Activated CD8-positive, alpha-beta T cell treated with anti-CD3 and anti-CD28 coated beads for 36 hours (primary cell): Measurements from ENCODE around the gene ZNF385A. TPM values are rescaled to one million over a fixed set of nuclear protein-coding genes. Genes with fewer than 3 reads are reported as not detected.

Source experiments
- ATAC-seq: fragments of 200-7000 bp; cut with Tn5 transposase; one replicate; pipeline ENCODE4 v1.10.0; 2021; ENCODE audit warnings: mild to moderate bottlenecking, moderate library complexity
- CTCF ChIA-PET: fragments of 350-600 bp; sonication (Branson Sonifier 250); formaldehyde crosslinking; loops from one replicate; lab custom pipeline; 2021; ENCODE audit warnings: antibody characterized with exemption; lab: Charles Lee
- POLR2A ChIA-PET: fragments of 350-600 bp; sonication (Branson Sonifier 250); formaldehyde crosslinking; loops from one replicate; lab custom pipeline; 2021; ENCODE audit warnings: antibody characterized with exemption; lab: Charles Lee
- DNase-seq: peaks from one replicate; pipeline ENCODE4 v3.0.0-alpha.2; 2020
- H3K27ac Mint-ChIP-seq: one replicate; pipeline ENCODE4 v1.8.0; 2021; ENCODE audit warnings: mild to moderate bottlenecking, mixed read lengths
- H3K27me3 Mint-ChIP-seq: one replicate; pipeline ENCODE4 v1.8.0; 2021; ENCODE audit warnings: mixed read lengths
- H3K36me3 Mint-ChIP-seq: one replicate; pipeline ENCODE4 v1.8.0; 2021; ENCODE audit warnings: low read depth, mixed read lengths
- H3K4me1 Mint-ChIP-seq: one replicate; pipeline ENCODE4 v1.8.0; 2021; ENCODE audit warnings: low read depth, mixed read lengths
- H3K4me3 Mint-ChIP-seq: one replicate; pipeline ENCODE4 v1.8.0; 2021; ENCODE audit warnings: mild to moderate bottlenecking, moderate library complexity, mixed read lengths
- H3K9me3 Mint-ChIP-seq: one replicate; pipeline ENCODE4 v1.8.0; 2021; ENCODE audit warnings: mixed read lengths
- CTCF ChIP-seq: fragments of 200-600 bp; IDR thresholded peaks from one replicate; pipeline ENCODE4 v1.8.0; 2022; ENCODE audit warnings: antibody characterized with exemption, mild to moderate bottlenecking
- intact Hi-C: fragments of 100-400 bp; cut with micrococcal nuclease; formaldehyde crosslinking; loops from one replicate; pipeline ENCODE4 v1.10.0; 2022
- total RNA-seq, 2 experiments: library from RNA; stranded (reverse); gene quantifications; one replicate each; pipeline ENCODE4 v1.2.3, GENCODE V29; 2021

The ZNF385A gene
- total RNA-seq, 2 experiments from 2014 or later: 1.1 to 2.5 TPM

GRCh38 chr12:54429014-54429471, 44.5 kb upstream of the ZNF385A start:
- DNase-seq (no peak), ATAC-seq (no peak)
- Mint-ChIP-seq H3K27me3 (peaks cover 2% of the 10 kb centered on the region), H3K4me1 (peaks cover 27% of the 10 kb centered on the region), H3K27ac (no peak overlapping the region), H3K9me3 (no peaks in the 10 kb centered on the region), H3K4me3 (no peak overlapping the region), H3K36me3 (no peaks in the 10 kb centered on the region)
- ChIA-PET POLR2A (interaction anchor here (0.7 to 2.1 kb wide), 4 partner anchors 10 to 29 kb away, joined by 3 to 7 read pairs (median 5); partner anchors contain the start of gene ITGA5), CTCF (interaction anchor here (0.8 to 14.3 kb wide), 8 partner anchors 10 to 215 kb away, joined by 3 to 164 read pairs (median 12); partner anchors contain the start of gene ITGA5)
- no peak for TF ChIP-seq CTCF
- intact Hi-C loops: no loop called here

- peak; percentile 19 for ATAC-seq
- Mint-ChIP-seq H3K9me3 (no peaks in the 10 kb centered on the region), H3K36me3 (no peaks in the 10 kb centered on the region), H3K27me3 (peaks cover 2% of the 10 kb centered on the region), H3K4me1 (peaks cover 30% of the 10 kb centered on the region), H3K27ac (no peak overlapping the region), H3K4me3 (no peak overlapping the region)
- ChIA-PET CTCF (interaction anchor here (0.6 to 14.3 kb wide), 8 partner anchors 11 to 214 kb away, joined by 3 to 164 read pairs (median 12); partner anchors contain the start of gene ITGA5), POLR2A (interaction anchor here (1.1 to 2.1 kb wide), 3 partner anchors 12 to 28 kb away, joined by 4 to 7 read pairs (median 6); no protein-coding TSS in a partner anchor)
- no peak for TF ChIP-seq CTCF
- intact Hi-C loops: no loop called here
- DNase-seq: no peak
These were observed 43.8 kb upstream of the ZNF385A start for GRCh38 chr12:54428050-54429013.

GRCh38 chr12:54427106-54427505, 42.6 kb upstream of the ZNF385A start:
- CTCF ChIA-PET: interaction anchor here (1.0 to 14.3 kb wide), 6 partner anchors 11 to 48 kb away, joined by 3 to 164 read pairs (median 34); partner anchors contain the start of gene ITGA5
- POLR2A ChIA-PET: no interaction called here
- no peak overlapping the region for H3K4me3 Mint-ChIP-seq

GRCh38 chr12:54426690-54427089, 42.2 kb upstream of the ZNF385A start:
- TF ChIP-seq CTCF: no peak
- no peaks in the 10 kb centered on the region for H3K36me3 Mint-ChIP-seq
- no peaks in the 10 kb centered on the region for H3K9me3 Mint-ChIP-seq
- DNase-seq: no peak
- ATAC-seq: no peak
- POLR2A ChIA-PET: no interaction called here
- H3K27me3 Mint-ChIP-seq: peaks cover 2% of the 10 kb centered on the region
- H3K4me1 Mint-ChIP-seq: peaks cover 21% of the 10 kb centered on the region
- intact Hi-C loops: no loop called here
- CTCF ChIA-PET: interaction anchor here (1.0 to 13.3 kb wide), 4 partner anchors 12 to 47 kb away, joined by 3 to 143 read pairs (median 26); no protein-coding TSS in a partner anchor
- no peak overlapping the region for H3K4me3 Mint-ChIP-seq
- H3K27ac Mint-ChIP-seq: no peak overlapping the region

More at GRCh38 chr12:54427106-54427505, 42.6 kb upstream of the ZNF385A start:
- H3K36me3 Mint-ChIP-seq: no peaks in the 10 kb centered on the region
- H3K27ac Mint-ChIP-seq: no peak overlapping the region
- no peak for ATAC-seq
- peaks cover 25% of the 10 kb centered on the region for H3K4me1 Mint-ChIP-seq
- DNase-seq: no peak
- intact Hi-C loops: no loop called here
- H3K9me3 Mint-ChIP-seq: no peaks in the 10 kb centered on the region
- peaks cover 2% of the 10 kb centered on the region for H3K27me3 Mint-ChIP-seq
- TF ChIP-seq CTCF: no peak
